ENCODE data around the gene SLC18A2.

Gene SLC18A2

DNA sequence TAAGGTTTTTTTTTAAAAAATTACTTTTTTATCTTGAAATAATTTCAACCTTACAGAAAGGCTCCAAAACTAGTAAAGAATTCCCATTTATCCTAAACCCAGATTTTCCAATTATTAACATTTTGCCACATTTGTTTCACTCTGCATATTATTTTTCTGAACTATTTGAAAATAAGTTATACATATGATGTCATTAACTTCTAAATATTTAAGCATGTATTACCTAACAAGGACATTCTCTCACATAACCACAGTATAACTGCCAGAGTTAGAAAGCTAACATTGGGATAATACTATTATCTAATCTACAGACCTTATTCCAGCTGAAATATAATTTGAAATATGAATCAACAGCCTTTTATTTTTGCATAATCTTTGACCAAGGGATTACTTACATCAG lies 65.8 kb downstream of the SLC18A2 start:
- in situ Hi-C loops (cut with MboI; ENCODE audit: low sequenced_read_pairs) = no loop called here

DNA sequence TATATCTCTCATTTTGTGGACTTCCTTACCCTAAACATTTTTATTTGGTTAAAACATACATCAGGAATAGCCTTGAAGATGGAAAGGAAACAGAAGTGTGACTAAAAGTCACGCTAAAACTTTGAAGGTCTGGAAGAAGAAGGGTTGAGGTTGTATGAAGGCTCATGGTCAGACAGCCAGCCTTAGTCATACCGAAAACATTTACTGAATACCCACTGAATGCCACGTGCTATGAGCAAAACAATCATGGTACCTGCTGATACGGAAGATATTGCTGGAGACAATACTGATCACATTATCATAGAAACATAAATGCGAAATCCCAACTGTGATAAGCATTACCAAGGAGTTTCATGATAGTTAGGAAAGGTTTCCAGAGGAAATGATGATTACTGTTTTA lies 70.3 kb downstream of the SLC18A2 start:
- in situ Hi-C loops (cut with MboI; ENCODE audit: low sequenced_read_pairs) = no loop called here

DNA sequence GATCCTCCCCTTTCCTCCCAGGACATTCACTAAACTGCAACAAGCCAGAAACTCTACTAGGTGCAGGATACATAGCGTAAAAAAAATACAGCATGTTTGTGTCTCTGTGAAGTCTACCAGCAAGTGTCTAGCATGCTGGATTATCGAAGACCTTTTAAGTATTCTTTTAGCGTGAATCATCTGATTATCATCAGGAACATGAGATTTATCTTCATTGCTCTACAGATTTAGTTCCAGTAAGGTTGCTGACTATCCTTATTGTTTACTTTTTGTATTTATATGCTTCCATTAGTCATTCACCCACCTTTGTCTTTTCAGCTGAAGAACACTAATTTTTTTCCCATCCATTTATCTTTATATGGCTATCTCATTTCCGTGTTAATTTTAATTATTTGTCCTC lies 71.5 kb downstream of the SLC18A2 start:
- in situ Hi-C loops (cut with MboI; ENCODE audit: low sequenced_read_pairs) = no loop called here

DNA sequence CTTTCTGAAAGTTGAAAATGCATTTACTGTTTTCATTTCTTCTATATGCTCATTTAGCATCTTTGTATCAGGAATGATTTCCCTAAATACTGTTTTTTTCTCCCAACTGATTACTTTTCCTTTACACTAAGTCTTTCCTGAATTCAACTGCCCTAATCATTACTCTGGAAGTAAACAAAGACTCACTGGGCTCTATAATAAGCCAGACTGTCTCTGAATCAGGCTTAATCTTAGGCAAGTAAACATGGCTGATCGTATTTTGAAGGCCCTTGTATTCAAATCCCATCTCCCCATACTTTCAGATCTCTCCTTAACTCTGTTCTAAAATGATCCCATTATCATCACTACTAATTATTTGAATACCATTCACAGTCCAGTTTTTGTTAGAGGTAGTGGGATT lies 72.7 kb downstream of the SLC18A2 start:
- in situ Hi-C loops (cut with MboI; ENCODE audit: low sequenced_read_pairs) = no loop called here

DNA sequence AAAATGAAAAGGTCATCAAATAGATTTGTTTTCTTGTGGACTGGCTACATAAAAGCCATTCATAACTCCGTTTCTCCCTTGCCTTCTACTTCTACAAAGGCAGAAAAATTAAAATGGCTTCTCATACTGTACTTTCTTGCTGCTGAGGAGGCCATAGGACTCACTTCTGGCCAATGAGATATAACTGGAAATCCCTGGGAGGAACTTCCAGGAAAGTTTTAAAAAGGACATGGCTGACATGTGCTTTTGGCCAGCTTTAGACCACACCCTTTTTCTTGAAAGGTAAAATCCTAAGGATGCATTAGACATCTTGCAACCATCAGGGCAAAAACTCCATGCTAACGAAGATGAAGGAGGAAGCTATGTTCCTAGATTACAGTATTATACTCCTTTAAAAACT lies 75.8 kb downstream of the SLC18A2 start:
- in situ Hi-C loops (cut with MboI; ENCODE audit: low sequenced_read_pairs) = no loop called here

DNA sequence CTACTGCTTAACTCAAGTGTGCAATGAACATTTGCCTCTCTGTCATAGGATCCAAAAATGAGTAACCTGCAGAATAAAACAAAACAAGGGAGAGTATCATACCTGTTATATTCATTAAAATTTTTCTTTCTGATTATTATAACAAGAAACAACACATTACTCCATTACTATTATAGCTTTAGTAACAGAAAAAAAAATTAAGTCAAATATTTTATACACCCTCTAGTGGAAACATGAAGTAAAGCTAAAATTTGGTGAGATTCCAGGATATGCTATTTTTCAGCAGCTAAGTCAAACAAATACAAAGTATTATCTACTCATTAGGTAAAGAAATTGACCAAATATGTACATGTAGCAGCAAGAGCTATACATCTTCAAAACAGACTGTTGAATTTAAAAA lies 78.0 kb downstream of the SLC18A2 start:
- in situ Hi-C loops (cut with MboI; ENCODE audit: low sequenced_read_pairs) = no loop called here

DNA sequence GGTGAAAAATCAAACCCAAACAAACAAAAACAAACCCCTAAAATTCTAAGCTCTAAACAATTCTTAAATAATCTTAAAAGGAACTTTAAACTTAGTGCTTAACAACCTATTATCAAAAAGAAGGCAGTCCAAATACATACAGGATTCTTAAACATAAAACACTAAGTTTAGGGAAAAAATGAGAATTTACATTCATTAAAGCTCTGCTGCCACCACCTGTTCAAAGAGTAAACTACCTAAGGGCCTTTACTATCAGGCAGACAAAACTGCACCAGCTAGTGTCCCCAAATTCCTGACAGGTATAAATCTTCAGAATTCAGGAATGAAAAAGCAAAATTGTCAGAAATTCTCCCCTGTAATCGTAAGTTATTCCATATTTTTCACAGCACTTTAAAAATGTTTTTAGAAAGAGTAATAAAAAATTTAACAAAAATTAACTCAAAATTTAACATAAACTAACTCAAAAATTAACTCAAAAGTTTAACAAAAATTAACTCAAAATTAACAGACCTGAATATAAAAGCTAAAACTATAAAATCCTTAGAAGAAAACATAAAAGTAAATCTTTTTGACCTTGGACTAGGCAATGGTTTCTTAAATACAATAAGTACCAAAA lies 79.2 kb downstream of the SLC18A2 start:
- in situ Hi-C loops (cut with MboI; ENCODE audit: low sequenced_read_pairs) = no loop called here

DNA sequence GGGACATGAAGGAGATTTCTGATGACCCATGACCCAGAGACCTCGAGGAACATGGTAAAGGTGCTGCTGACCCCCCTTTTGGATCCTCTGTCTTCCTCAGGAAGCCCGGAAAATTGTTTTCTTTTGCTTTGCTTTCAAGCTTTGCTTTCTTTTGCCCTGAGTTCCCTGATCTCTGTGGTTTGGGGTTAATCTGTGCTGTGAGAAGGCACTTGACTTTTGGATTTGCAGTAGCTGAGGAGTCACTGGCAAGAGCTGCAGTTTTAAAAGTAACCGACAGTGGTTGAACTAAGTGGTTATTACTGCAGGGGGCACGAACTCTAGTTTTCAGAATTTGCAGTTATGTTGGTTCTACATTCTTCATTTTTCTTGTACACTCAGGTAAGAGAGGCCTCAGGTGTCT lies 81.3 kb downstream of the SLC18A2 start:
- in situ Hi-C loops (cut with MboI; ENCODE audit: low sequenced_read_pairs) = no loop called here

DNA sequence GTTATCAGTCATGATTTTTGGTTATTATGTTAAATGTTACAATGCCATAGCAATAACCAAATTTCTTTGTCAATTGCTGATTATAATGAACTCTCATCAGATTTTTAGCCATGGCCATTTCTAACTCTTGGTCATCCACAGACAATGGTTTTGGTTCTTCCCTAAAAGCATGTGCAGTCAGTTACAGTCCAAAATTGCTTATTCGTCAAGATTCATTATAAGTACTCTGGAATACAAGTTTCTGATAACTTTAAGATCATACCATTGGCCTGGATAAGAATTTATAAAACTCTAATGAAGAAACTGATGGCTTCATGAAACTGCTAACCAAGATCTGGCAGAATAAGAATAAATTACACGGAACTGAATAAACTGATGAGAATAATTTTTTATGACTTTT lies 83.5 kb downstream of the SLC18A2 start:
- in situ Hi-C loops (cut with MboI; ENCODE audit: low sequenced_read_pairs) = no loop called here

DNA sequence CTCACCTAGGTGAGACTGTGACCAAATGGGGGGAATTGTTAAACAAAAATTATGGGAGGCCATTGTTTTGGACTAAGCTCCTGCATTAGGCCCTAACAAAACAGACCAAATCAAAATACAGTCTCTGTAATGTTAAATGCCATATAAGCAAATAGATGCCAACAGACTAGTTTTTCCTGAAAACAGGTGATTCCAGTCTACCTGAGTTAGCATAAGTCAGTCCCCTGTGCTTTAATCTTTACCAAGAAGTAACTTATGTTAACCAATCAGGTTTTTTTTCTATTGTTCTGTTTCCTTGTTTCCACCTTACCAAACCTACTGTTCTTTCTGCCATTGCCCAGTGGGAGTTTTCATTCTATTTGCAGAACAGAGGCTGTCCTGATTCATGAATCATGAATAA lies 86.3 kb downstream of the SLC18A2 start:
- in situ Hi-C loops (cut with MboI; ENCODE audit: low sequenced_read_pairs) = no loop called here
